Tibial nerve (tissue), 4 donors: ENCODE measurements around the gene AHR.

Experiments used
- EP300 ChIP-seq, 2 donors: sonication (generic); formaldehyde crosslinking; IDR thresholded peaks; one replicate each; pipeline ENCODE4 v1.6.1; 2017; ENCODE audit warnings: antibody characterized with exemption in 2 of 2, mild to moderate bottlenecking in 1 of 2
- POLR2A ChIP-seq, 2 donors: fragments of 450-650 bp; IDR thresholded peaks; one replicate each; pipeline ENCODE4 v1.6.1; 2017; ENCODE audit warnings: antibody characterized with exemption in 2 of 2, mild to moderate bottlenecking in 2 of 2, moderate library complexity in 2 of 2
- TF ChIP-seq, protein P1 (sequence below), 5 experiments: fragments of 200-600 bp in 3 of 5; fragments of 450-650 bp in 2 of 5; sonication (generic) in 3 of 5; IDR thresholded peaks; one replicate each; pipeline ENCODE4 v1.5.1; 2016 to 2019; ENCODE audit warnings: antibody characterized with exemption in 5 of 5, mild to moderate bottlenecking in 3 of 5, moderate library complexity in 2 of 5

GRCh38 chr7:17301471-17302456 lies 3.3 kb downstream of the AHR start:
- TF ChIP-seq, protein P1, sequence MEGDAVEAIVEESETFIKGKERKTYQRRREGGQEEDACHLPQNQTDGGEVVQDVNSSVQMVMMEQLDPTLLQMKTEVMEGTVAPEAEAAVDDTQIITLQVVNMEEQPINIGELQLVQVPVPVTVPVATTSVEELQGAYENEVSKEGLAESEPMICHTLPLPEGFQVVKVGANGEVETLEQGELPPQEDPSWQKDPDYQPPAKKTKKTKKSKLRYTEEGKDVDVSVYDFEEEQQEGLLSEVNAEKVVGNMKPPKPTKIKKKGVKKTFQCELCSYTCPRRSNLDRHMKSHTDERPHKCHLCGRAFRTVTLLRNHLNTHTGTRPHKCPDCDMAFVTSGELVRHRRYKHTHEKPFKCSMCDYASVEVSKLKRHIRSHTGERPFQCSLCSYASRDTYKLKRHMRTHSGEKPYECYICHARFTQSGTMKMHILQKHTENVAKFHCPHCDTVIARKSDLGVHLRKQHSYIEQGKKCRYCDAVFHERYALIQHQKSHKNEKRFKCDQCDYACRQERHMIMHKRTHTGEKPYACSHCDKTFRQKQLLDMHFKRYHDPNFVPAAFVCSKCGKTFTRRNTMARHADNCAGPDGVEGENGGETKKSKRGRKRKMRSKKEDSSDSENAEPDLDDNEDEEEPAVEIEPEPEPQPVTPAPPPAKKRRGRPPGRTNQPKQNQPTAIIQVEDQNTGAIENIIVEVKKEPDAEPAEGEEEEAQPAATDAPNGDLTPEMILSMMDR (IDR thresholded peaks at IDR 0.05), result peak; percentile 57 to 76 (median 72)
- TF ChIP-seq POLR2A (IDR thresholded peaks at IDR 0.05), result no peak
- TF ChIP-seq EP300 (IDR thresholded peaks at IDR 0.05), result no peak
